HFFc6 (cell line): ENCODE data around the gene CDK13. TPM values are rescaled to one million over a fixed set of nuclear protein-coding genes. Genes with fewer than 3 reads are reported as not detected.

Experiments used
- DNase-seq: peaks from one replicate; pipeline ENCODE4 v3.0.0-alpha.2; 2018
- H3K27ac Mint-ChIP-seq: 2 replicates; pipeline ENCODE4 v1.8.0; 2020; ENCODE audit warnings: mild to moderate bottlenecking, mixed read lengths
- H3K27me3 Mint-ChIP-seq: 2 replicates; pipeline ENCODE4 v1.8.0; 2021; ENCODE audit warnings: mild to moderate bottlenecking, moderate library complexity, mixed read lengths; ENCODE audit not compliant: insufficient read depth
- H3K36me3 Mint-ChIP-seq: 2 replicates; pipeline ENCODE4 v1.8.0; 2021; ENCODE audit warnings: low read depth, mixed read lengths
- H3K4me1 Mint-ChIP-seq: 2 replicates; pipeline ENCODE4 v1.8.0; 2020; ENCODE audit warnings: low read depth, mixed read lengths
- H3K4me3 Mint-ChIP-seq: 2 replicates; pipeline ENCODE4 v1.8.0; 2020; ENCODE audit warnings: mild to moderate bottlenecking, moderate library complexity, mixed read lengths
- H3K9me3 Mint-ChIP-seq: 2 replicates; pipeline ENCODE4 v1.8.0; 2020; ENCODE audit warnings: mild to moderate bottlenecking, mixed read lengths
- CTCF ChIP-seq: fragments of 200-600 bp; sonication (generic); IDR thresholded peaks from 2 replicates; pipeline ENCODE4 v1.5.0; 2021; ENCODE audit warnings: antibody characterized with exemption, mild to moderate bottlenecking
- long read RNA-seq: library from polyadenylated mRNA; unstranded; transcript quantifications from one replicate; pipeline ENCODE4 v2.0.0, GENCODE V29; 2019
- total RNA-seq, 6 experiments: library from RNA; stranded (reverse); fragmentation: NEBNext Ultra II Directional; extraction: Animal tissue kit (Norgen Biotek cat#: 25700); gene quantifications; 2 replicates in 1 of 6; 3 replicates in 5 of 6; pipeline ENCODE4 v1.2.3, GENCODE V29; 2021

The CDK13 gene
- total RNA-seq: 10 to 100 TPM; 28.8 to 31.7 (median 30.2) TPM
- long read RNA-seq, partial matches to known transcripts: 1 of 3 reads
- long read RNA-seq, other reads (novel, unspliced or antisense): 1 of 3 reads

GRCh38 chr7:39949971-39950472, at the start of gene CDK13:
Gene CDK13 (plus strand): TSS chr7:39950256. CDS start chr7:39950642, 386 bp downstream.
- Mint-ChIP-seq H3K4me1 (peaks cover 41% of the 10 kb centered on the region), H3K4me3 (peak within 1 kb of the TSS; percentile 100), H3K9me3 (no peaks in the 10 kb centered on the region), H3K36me3 (peaks cover 11% of the 10 kb centered on the region), H3K27me3 (peaks cover 1% of the 10 kb centered on the region; the same call in 1 of the 2 replicates), H3K27ac (peak within 1 kb of the TSS; percentile 100)
- peak; percentile 69 for DNase-seq
- TF ChIP-seq CTCF: no peak

GRCh38 chr7:39904077-39904486, 46.0 kb upstream of the CDK13 start:
- no peak for TF ChIP-seq CTCF
- Mint-ChIP-seq H3K4me3 (no peak overlapping the region), H3K27ac (no peak overlapping the region), H3K4me1 (peaks cover 12% of the 10 kb centered on the region), H3K27me3 (peaks cover 13% of the 10 kb centered on the region), H3K36me3 (no peaks in the 10 kb centered on the region), H3K9me3 (peaks cover 4% of the 10 kb centered on the region; the same call in 1 of the 2 replicates)
- DNase-seq: peak; percentile 47

- Mint-ChIP-seq H3K4me1 (peaks cover 21% of the 10 kb centered on the region), H3K36me3 (no peaks in the 10 kb centered on the region), H3K9me3 (peaks cover 4% of the 10 kb centered on the region; the same call in 1 of the 2 replicates), H3K4me3 (no peak overlapping the region), H3K27ac (no peak overlapping the region), H3K27me3 (peaks cover 4% of the 10 kb centered on the region)
- DNase-seq: no peak
- no peak for TF ChIP-seq CTCF
Measured at GRCh38 chr7:39908141-39908540, 41.9 kb upstream of the CDK13 start.

- peaks cover 4% of the 10 kb centered on the region; the same call in 1 of the 2 replicates for H3K9me3 Mint-ChIP-seq
- H3K4me3 Mint-ChIP-seq: no peak overlapping the region
- TF ChIP-seq CTCF: no peak
- peaks cover 14% of the 10 kb centered on the region for H3K4me1 Mint-ChIP-seq
- no peaks in the 10 kb centered on the region for H3K36me3 Mint-ChIP-seq
- H3K27ac Mint-ChIP-seq: no peak overlapping the region
- no peak for DNase-seq
- H3K27me3 Mint-ChIP-seq: peaks cover 7% of the 10 kb centered on the region
Measured at GRCh38 chr7:39908973-39909372, 41.1 kb upstream of the CDK13 start.

GRCh38 chr7:39909526-39909925, 40.5 kb upstream of the CDK13 start:
- Mint-ChIP-seq H3K36me3 (no peaks in the 10 kb centered on the region), H3K27ac (no peak overlapping the region), H3K27me3 (peaks cover 7% of the 10 kb centered on the region), H3K4me3 (no peak overlapping the region), H3K4me1 (peaks cover 8% of the 10 kb centered on the region), H3K9me3 (peaks cover 4% of the 10 kb centered on the region; the same call in 1 of the 2 replicates)
- no peak for DNase-seq
- no peak for TF ChIP-seq CTCF
